HepG2 (cell line): ENCODE results near the gene CREB3. TPM values are rescaled to one million over a fixed set of nuclear protein-coding genes. Genes with fewer than 3 reads are reported as not detected.

ENCODE experiments used
- ATF2 ChIP-seq: sonication (generic); formaldehyde crosslinking; IDR thresholded peaks from 2 replicates; pipeline ENCODE4 v1.4.0; 2020; ENCODE audit warnings: missing genetic modification reagents
- DMAP1 ChIP-seq: IDR thresholded peaks from 2 replicates; pipeline ENCODE4 v1.6.1; 2016
- E2F5 ChIP-seq: sonication (generic); formaldehyde crosslinking; conservative IDR thresholded peaks from 2 replicates; pipeline ENCODE4 v1.4.0; 2020; ENCODE audit warnings: missing genetic modification reagents
- FOXK1 ChIP-seq: sonication (generic); formaldehyde crosslinking; IDR thresholded peaks from 2 replicates; pipeline ENCODE4 v1.4.0; 2020; ENCODE audit warnings: low read depth, missing genetic modification reagents, borderline replicate concordance
- GATAD1 ChIP-seq: IDR thresholded peaks from 2 replicates; pipeline ENCODE4 v1.6.1; 2016; ENCODE audit warnings: missing genetic modification reagents, missing compliant biosample characterization
- GFI1 ChIP-seq: sonication (generic); formaldehyde crosslinking; IDR thresholded peaks from 2 replicates; pipeline ENCODE4 v1.5.0; 2020; ENCODE audit warnings: missing genetic modification reagents, mild to moderate bottlenecking, borderline replicate concordance
- KLF12 ChIP-seq: sonication (generic); formaldehyde crosslinking; IDR thresholded peaks from 2 replicates; pipeline ENCODE4 v1.4.0; 2020; ENCODE audit warnings: missing genetic modification reagents, borderline replicate concordance
- MBNL3 ChIP-seq: fragments of 250-450 bp; sonication (Bioruptor Pico); conservative IDR thresholded peaks from 2 replicates; pipeline ENCODE4 v1.8.0; 2022; ENCODE audit warnings: mild to moderate bottlenecking, inconsistent platforms
- MTA3 ChIP-seq: sonication (generic); formaldehyde crosslinking; IDR thresholded peaks from 2 replicates; pipeline ENCODE4 v1.4.0; 2020; ENCODE audit warnings: missing genetic modification reagents
- NCOA1 ChIP-seq: sonication (generic); formaldehyde crosslinking; IDR thresholded peaks from 2 replicates; pipeline ENCODE4 v1.9.0; 2021; ENCODE audit warnings: missing genetic modification reagents
- POLR2A ChIP-seq, 2 experiments: IDR thresholded peaks; 2 replicates each; pipeline ENCODE4 v1.6.1; 2011; ENCODE audit warnings: low read depth in 2 of 2, low read length in 2 of 2, mild to moderate bottlenecking in 1 of 2, moderate library complexity in 1 of 2; ENCODE audit not compliant: insufficient read depth in 1 of 2
- RELA ChIP-seq: sonication (generic); formaldehyde crosslinking; IDR thresholded peaks from 2 replicates; pipeline ENCODE4 v1.4.0; 2020; ENCODE audit warnings: missing genetic modification reagents
- U2AF1 ChIP-seq: fragments of 200-400 bp; formaldehyde crosslinking; optimal IDR thresholded peaks from 2 replicates; pipeline ENCODE3; 2017; ENCODE audit warnings: mild to moderate bottlenecking, low read depth, low read length
- XBP1 ChIP-seq: sonication (generic); formaldehyde crosslinking; IDR thresholded peaks from 2 replicates; pipeline ENCODE4 v1.5.0; 2020; ENCODE audit warnings: missing genetic modification reagents
- ZBTB10 ChIP-seq: sonication (generic); formaldehyde crosslinking; IDR thresholded peaks from 2 replicates; pipeline ENCODE4 v1.4.0; 2020; ENCODE audit warnings: missing genetic modification reagents, borderline replicate concordance
- ZBTB46 ChIP-seq: sonication (generic); formaldehyde crosslinking; IDR thresholded peaks from 2 replicates; pipeline ENCODE4 v1.4.0; 2020; ENCODE audit warnings: mild to moderate bottlenecking, missing genetic modification reagents, borderline replicate concordance
- ZNF3 ChIP-seq: IDR thresholded peaks from 2 replicates; pipeline ENCODE4 v1.7.0; 2017; ENCODE audit warnings: inconsistent platforms
- ZNF510 ChIP-seq: sonication (generic); formaldehyde crosslinking; IDR thresholded peaks from 2 replicates; pipeline ENCODE4 v1.4.0; 2020; ENCODE audit warnings: low read depth, mild to moderate bottlenecking, missing genetic modification reagents
- ZNF569 ChIP-seq: sonication (generic); formaldehyde crosslinking; IDR thresholded peaks from 2 replicates; pipeline ENCODE4 v1.5.0; 2020; ENCODE audit warnings: mild to moderate bottlenecking, missing genetic modification reagents, moderate library complexity, borderline replicate concordance
- ZNF572 ChIP-seq: sonication (generic); formaldehyde crosslinking; IDR thresholded peaks from 2 replicates; pipeline ENCODE4 v1.5.1; 2020; ENCODE audit warnings: mild to moderate bottlenecking, missing genetic modification reagents
- ZNF672 ChIP-seq: sonication (generic); formaldehyde crosslinking; IDR thresholded peaks from 2 replicates; pipeline ENCODE4 v1.8.1; 2022; ENCODE audit warnings: missing genetic modification reagents
- ZNF674 ChIP-seq: sonication (generic); formaldehyde crosslinking; IDR thresholded peaks from 2 replicates; pipeline ENCODE4 v1.5.0; 2020; ENCODE audit warnings: low read depth, mild to moderate bottlenecking, missing genetic modification reagents
- ZNF776 ChIP-seq: sonication (generic); formaldehyde crosslinking; IDR thresholded peaks from 2 replicates; pipeline ENCODE4 v1.4.0; 2020; ENCODE audit warnings: mild to moderate bottlenecking, missing genetic modification reagents
- polyA plus RNA-seq, 8 experiments: library from polyadenylated mRNA; depleted of rRNA in 3 of 8; stranded (reverse) in 7 of 8; unstranded in 1 of 8; fragments of >200 nt; fragmentation: Illumina TruSeq in 4 of 8; extraction: Trizol in 4 of 8; gene quantifications; 2 replicates each; pipeline versions ENCODE4 v1.2.1 to v1.2.3, GENCODE V29; 2011 to 2016; ENCODE audit warnings: low read depth in 4 of 8, missing spikeins in 1 of 8, mixed read lengths in 1 of 8; ENCODE audit not compliant: insufficient read depth in 1 of 8
- total RNA-seq, 5 experiments: library from RNA; depleted of rRNA; stranded (reverse); fragments of >200 nt; fragmentation: Illumina TruSeq; extraction: Trizol; gene quantifications; 2 replicates each; pipeline ENCODE4 v1.2.3, GENCODE V29; 2016; ENCODE audit warnings: low read depth in 1 of 5
- TF ChIP-seq, protein P1 (sequence below): sonication (generic); formaldehyde crosslinking; IDR thresholded peaks from 2 replicates; pipeline ENCODE4 v1.5.0; 2020; ENCODE audit warnings: missing genetic modification reagents

Gene CREB3
- total and polyA plus RNA-seq, 2 of the 13 experiments (the other 11 are each of a cell fraction or from before 2014, with no cell fraction given) = 11.1 to 34.2 TPM

GRCh38 chr9:35732185-35732799 is at the start of gene CREB3, which contains the start of gene TLN1 (continued):
- TF ChIP-seq GFI1 (peak; percentile 62; the same call in 1 of the 2 replicates), ZNF510 (CRISPR knock-in tag) (no peak; the same call in 1 of the 2 replicates), RELA (CRISPR knock-in tag) (no peak), KLF12 (peak; percentile 99; the same call in 1 of the 2 replicates), MTA3 (no peak), MBNL3 (CRISPR knock-in tag) (no peak), ZNF776 (CRISPR knock-in tag) (no peak), ZNF672 (CRISPR knock-in tag) (no peak), ZBTB10 (CRISPR knock-in tag) (peak; percentile 80; the same call in 1 of the 2 replicates), FOXK1 (peak; percentile 76; the same call in 1 of the 2 replicates), NCOA1 (CRISPR knock-in tag) (no peak; the same call in 1 of the 2 replicates), U2AF1 (peak; percentile 99), ZNF569 (no peak), ZNF674 (CRISPR knock-in tag) (no peak), ZBTB46 (CRISPR knock-in tag) (no peak), ZNF3 (CRISPR knock-in tag) (no peak), ZNF572 (CRISPR knock-in tag) (no peak), DMAP1 (CRISPR knock-in tag) (no peak; the same call in 1 of the 2 replicates), XBP1 (CRISPR knock-in tag) (peak; percentile 83; the same call in 1 of the 2 replicates), E2F5 (CRISPR knock-in tag) (no peak), ATF2 (peak; percentile 88), GATAD1 (peak; percentile 90), POLR2A (IDR thresholded peaks at IDR 0.05; ENCODE audit: insufficient read depth in 1 of 2, low read depth in 2 of 2, low read length in 2 of 2) (peak; percentile 72 to 76)
- TF ChIP-seq, protein P1, sequence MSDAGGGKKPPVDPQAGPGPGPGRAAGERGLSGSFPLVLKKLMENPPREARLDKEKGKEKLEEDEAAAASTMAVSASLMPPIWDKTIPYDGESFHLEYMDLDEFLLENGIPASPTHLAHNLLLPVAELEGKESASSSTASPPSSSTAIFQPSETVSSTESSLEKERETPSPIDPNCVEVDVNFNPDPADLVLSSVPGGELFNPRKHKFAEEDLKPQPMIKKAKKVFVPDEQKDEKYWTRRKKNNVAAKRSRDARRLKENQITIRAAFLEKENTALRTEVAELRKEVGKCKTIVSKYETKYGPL (CRISPR knock-in tag) = no peak
